Neuron (in vitro differentiated cells): ENCODE data around the gene TDRD15.
"Not testable (repeated sequence)": the region's sequence is repeated elsewhere in the genome, so short reads cannot be mapped to it uniquely, and the experiment has no call there.

ENCODE experiments used
- H2AFZ ChIP-seq: one replicate; pipeline ENCODE4 v1.6.1; 2013; ENCODE audit warnings: low read depth, mild to moderate bottlenecking, inconsistent platforms, low read length, moderate library complexity
- H3K27me3 ChIP-seq: one replicate; pipeline ENCODE4 v1.6.1; 2013; ENCODE audit warnings: low read length; ENCODE audit not compliant: insufficient read depth
- H3K36me3 ChIP-seq: one replicate; pipeline ENCODE4 v1.6.1; 2013; ENCODE audit warnings: low read length; ENCODE audit not compliant: insufficient read depth
- H3K4me1 ChIP-seq: one replicate; pipeline ENCODE4 v1.6.1; 2013; ENCODE audit warnings: low read length; ENCODE audit not compliant: insufficient read depth
- H3K4me3 ChIP-seq: 2 replicates; pipeline ENCODE4 v1.5.1; 2013; ENCODE audit warnings: mild to moderate bottlenecking, low read length, moderate library complexity
- H3K9me3 ChIP-seq: one replicate; pipeline ENCODE4 v1.6.1; 2013; ENCODE audit warnings: low read length

TDRD15 gene

DNA sequence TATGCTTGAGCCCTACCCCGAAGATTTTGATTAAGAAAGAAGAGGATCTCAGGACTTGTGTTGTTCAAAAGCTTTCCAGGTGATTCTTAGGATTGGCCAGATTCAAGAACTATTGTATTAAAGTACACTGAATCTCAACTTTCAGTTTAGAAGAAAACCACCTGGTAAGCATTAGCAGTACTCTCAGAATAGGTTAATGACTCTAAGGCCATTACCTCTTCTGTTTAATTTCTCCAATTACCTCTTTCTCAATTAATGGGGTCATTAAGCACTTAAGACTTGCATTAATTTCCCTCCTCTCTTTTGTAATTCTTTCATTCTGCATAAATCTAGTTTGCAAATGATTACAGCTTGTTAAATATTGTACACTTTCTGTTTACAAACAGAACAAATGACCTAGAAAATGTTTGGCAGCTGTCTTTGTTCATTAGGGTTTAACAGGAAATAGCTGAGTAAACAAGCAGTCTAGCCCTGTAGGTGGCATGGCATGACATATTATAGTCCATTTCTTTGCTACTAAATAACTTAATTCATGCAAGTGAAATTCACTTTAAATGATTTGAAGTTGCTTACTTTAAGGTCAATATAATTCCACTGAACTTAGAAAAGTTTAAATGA, 20.4 kb upstream of the TDRD15 start:
- H3K36me3 ChIP-seq, result no peaks in the 10 kb centered on the region
- H3K4me1 ChIP-seq, result no peaks in the 10 kb centered on the region
- no peaks in the 10 kb centered on the region for H3K27me3 ChIP-seq
- H2AFZ ChIP-seq, result no peak overlapping the region
- H3K9me3 ChIP-seq, result no peaks in the 10 kb centered on the region
- no peak overlapping the region for H3K4me3 ChIP-seq

DNA sequence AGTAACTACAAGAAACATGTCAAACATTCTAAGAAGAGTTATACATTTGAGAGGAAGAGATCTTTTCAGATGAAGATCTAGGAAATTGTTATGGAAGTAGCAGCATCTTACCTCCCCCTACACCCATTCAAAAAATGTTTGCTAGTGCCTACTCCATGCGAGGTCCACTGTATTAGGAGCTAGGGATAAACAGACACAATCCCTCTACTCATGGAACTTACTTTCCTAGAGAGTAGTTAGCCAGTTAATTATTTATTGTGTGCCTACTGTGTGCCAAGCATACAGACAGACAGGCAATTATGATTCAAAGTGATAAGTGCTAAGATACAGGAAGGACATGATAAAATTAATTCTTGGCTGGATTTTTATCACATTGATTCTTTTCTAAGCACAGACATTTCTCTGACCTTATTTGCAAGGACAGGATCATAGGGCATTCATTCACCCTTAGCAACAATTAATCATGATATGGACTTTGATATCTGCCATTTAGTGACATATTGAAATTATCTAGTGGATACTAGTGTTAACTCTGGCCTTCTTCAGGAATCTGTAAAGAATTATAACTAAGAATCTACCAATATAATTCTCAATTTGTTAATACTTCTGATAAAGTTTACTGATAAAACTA, 19.6 kb upstream of the TDRD15 start:
- Histone ChIP-seq H3K36me3 (no peaks in the 10 kb centered on the region), H3K4me3 (no peak overlapping the region), H3K27me3 (no peaks in the 10 kb centered on the region), H2AFZ (no peak overlapping the region), H3K9me3 (no peaks in the 10 kb centered on the region), H3K4me1 (no peaks in the 10 kb centered on the region)

DNA sequence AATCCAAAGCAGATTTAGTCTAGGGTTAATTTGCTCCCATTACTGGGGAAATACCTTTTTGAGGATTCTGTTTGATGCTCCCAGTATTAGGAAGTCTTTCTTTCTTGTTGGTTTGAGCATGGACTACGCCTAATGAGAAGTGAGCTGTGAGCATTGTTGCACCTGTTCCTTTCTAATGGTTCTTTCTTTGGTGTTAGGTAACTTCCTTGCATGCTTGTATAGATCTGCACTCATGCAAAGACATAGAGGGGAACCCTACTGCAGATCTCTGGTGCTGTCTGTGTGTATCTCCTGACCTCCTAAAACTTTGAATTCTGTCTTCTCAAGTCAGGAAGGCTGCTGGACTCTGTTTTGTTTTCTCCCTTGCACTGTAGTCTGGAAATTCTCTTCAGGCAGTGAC, 12.8 kb upstream of the TDRD15 start:
- Histone ChIP-seq H3K36me3 (no peaks in the 10 kb centered on the region), H2AFZ (no peak overlapping the region), H3K4me1 (no peaks in the 10 kb centered on the region), H3K27me3 (no peaks in the 10 kb centered on the region), H3K9me3 (no peaks in the 10 kb centered on the region), H3K4me3 (no peak overlapping the region)

DNA sequence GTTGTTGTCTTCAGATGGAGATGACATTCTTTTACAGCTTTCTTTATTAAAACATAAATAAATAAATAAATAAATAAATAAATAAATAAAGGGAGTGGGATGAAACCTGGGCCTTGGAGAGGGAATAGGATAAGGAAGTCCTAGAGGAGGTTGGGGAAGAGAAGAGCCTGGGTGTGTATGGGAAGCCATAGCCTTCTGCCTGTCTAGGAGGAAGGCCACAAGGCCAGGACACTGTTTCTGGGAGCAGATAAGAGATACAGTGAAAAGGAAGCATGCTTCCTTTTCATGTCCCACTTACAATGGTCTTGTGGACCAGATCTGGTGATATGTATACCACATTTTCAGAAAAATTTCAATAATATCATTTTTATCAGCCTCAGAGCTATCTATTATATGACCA, 6.1 kb upstream of the TDRD15 start:
- no peak overlapping the region for H3K4me3 ChIP-seq
- H2AFZ ChIP-seq, result no peak overlapping the region
- H3K9me3 ChIP-seq, result no peaks in the 10 kb centered on the region
- H3K36me3 ChIP-seq, result no peaks in the 10 kb centered on the region
- H3K4me1 ChIP-seq, result no peaks in the 10 kb centered on the region
- no peaks in the 10 kb centered on the region for H3K27me3 ChIP-seq

DNA sequence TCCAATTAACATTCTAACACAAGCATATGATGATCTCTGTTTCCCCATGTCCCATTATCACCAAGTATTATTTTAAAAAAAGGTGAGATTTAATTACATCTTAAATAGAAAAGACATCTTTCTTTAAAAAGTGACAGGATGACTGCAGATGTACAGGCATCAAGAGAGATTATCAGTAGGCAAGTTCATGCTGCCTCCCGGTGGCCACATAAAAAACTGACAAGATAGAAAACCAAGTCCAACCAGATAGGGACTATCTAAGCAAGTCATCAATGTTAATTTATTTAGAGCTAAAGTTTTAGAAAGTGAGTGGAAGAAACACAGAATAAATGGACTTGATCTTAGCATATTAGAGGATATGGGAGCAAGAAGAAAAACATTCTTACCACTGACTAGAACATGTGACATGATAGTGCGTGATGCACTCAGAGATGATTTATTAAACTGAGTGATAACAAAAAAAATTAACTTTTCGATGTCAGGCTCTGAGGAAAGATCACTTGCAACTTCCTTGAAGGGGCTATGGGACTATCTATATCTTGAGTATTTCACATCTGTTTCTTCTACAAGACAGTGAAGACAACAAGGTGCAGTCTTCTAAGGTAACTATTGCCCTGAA, 5.4 kb upstream of the TDRD15 start:
- H3K36me3 ChIP-seq, result no peaks in the 10 kb centered on the region
- no peaks in the 10 kb centered on the region for H3K4me1 ChIP-seq
- H3K27me3 ChIP-seq, result no peaks in the 10 kb centered on the region
- no peaks in the 10 kb centered on the region for H3K9me3 ChIP-seq
- no peak overlapping the region for H2AFZ ChIP-seq
- no peak overlapping the region for H3K4me3 ChIP-seq

DNA sequence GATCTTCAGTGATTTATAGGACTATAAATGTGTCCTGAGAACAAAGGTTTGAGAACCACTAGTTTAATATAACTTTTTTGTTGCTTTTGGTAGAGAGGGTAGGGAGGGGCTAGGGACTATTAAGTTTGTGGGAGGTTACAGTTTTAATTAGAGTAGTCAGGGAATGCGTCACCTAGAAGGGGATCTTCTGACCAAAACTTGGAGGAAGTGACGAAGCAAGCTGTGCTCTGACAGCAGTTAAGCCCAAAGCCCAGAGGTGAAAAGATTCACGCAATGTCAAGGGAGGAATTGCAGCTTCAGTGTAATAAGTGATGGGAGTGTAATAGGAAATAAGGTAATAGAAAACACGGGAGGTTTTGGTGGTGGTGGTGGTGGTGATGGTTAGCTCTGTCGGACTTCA, 8.1 kb downstream of the TDRD15 start:
- Histone ChIP-seq H3K36me3 (no peaks in the 10 kb centered on the region), H3K9me3 (no peaks in the 10 kb centered on the region), H2AFZ (no peak overlapping the region), H3K27me3 (no peaks in the 10 kb centered on the region), H3K4me3 (no peak overlapping the region), H3K4me1 (no peaks in the 10 kb centered on the region)

DNA sequence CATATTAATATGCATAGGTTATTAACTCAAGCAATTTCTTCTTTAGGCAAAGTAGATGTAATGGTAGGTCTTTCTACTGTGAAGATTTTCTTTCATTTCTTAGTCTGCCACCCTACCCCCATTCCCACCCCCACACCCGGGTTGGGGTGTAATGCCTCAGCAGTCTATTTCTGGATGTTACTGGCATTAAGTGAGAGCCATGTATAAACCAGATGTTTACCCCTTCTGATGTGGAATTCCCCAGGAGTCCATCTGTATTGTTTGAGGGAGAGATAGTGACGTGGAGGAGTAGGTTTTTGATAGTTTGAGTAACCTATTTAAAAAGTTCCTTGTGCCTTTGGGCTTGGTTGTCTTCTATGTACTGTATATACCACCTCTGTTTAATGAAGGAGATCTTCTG, 11.8 kb downstream of the TDRD15 start:
- H2AFZ ChIP-seq, result no peak overlapping the region
- no peak overlapping the region for H3K4me3 ChIP-seq
- H3K36me3 ChIP-seq, result no peaks in the 10 kb centered on the region
- H3K4me1 ChIP-seq, result no peaks in the 10 kb centered on the region
- H3K9me3 ChIP-seq, result no peaks in the 10 kb centered on the region
- H3K27me3 ChIP-seq, result no peaks in the 10 kb centered on the region

DNA sequence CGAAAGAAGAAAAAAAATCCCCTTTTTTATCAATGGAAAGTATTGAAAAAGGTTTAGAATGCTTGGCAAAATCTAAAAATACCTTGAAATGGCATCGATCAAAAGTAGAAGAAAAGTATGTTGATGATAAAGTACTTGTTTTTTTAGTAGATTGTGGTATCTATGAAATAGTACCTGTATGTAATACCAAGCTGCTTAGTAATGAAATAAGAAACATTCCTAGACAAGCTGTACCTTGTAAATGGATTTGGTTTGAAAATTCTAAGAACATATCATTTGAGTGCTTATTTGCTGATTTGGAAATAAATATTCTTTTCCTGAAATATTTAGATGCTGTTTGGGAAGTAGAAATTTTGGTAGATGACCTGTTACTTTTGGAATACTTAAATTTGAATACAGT, 18.4 kb downstream of the TDRD15 start:
- no peaks in the 10 kb centered on the region for H3K4me1 ChIP-seq
- no peaks in the 10 kb centered on the region for H3K36me3 ChIP-seq
- no peak overlapping the region for H2AFZ ChIP-seq
- H3K4me3 ChIP-seq, result no peak overlapping the region
- no peaks in the 10 kb centered on the region for H3K9me3 ChIP-seq
- no peaks in the 10 kb centered on the region for H3K27me3 ChIP-seq

DNA sequence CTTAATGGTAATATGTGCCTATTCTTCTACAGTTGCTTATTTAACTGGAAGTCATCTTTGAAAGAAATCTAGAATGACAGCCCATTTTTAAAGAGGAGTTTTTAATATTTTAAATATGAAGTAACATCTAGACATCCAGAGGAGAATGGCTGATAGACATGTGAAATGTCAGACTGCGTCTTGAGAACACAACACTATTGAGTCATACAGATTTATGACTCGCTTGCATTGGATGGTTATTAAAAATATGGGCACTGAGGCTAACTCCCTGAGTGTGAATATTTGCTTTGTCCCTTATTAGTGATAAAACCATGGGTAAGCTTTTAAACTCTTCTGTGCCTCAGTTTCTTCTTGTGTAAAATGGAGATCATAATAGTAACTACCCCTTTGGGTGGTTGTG, 22.9 kb downstream of the TDRD15 start:
- Histone ChIP-seq H2AFZ (no peak overlapping the region), H3K4me1 (no peaks in the 10 kb centered on the region), H3K36me3 (no peaks in the 10 kb centered on the region), H3K4me3 (no peak overlapping the region), H3K27me3 (no peaks in the 10 kb centered on the region), H3K9me3 (no peaks in the 10 kb centered on the region)

DNA sequence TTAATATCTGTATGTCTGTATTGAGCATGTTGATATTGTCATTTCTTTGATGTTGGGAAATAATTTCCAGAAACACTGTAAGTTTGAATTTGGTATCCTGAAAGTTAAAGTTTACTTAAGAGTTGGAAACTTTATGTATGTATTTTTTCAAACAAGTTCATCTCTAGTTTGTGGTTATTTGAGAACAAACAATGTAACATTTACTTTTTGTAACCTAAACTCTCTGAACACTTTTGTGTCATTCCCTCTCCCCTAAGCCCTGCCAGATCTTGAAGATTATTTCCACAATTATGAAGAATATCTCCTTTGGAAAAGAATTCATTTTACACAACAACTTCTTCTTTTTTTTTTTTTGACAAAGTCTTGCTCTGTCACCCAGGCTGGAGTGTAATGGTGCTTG, 24.9 kb downstream of the TDRD15 start:
- Histone ChIP-seq H3K36me3 (no peaks in the 10 kb centered on the region), H3K4me3 (no peak overlapping the region), H3K27me3 (no peaks in the 10 kb centered on the region), H2AFZ (no peak overlapping the region), H3K4me1 (no peaks in the 10 kb centered on the region), H3K9me3 (no peaks in the 10 kb centered on the region)

DNA sequence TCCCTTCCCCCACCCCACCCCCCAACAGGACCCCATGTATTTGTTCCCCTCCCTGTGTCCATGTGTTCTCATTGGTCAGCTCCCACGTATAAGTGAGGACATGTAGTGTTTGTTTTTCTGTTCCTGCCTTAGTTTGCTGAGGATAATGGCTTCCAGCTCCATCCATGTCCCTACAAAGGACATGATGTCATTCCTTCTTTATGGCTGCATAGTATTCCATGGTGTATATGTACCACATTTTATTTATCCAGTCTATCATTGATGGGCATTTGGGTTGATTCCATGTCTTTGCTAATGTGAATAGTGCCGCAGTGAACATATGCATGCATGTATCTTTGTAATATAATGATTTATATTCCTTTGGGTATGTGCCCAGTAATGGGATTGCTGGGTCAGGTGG, 27.5 kb downstream of the TDRD15 start:
- not testable (repeated sequence) for H3K36me3 ChIP-seq, H3K4me1 ChIP-seq, H3K9me3 ChIP-seq, H3K4me3 ChIP-seq, H3K27me3 ChIP-seq, H2AFZ ChIP-seq

DNA sequence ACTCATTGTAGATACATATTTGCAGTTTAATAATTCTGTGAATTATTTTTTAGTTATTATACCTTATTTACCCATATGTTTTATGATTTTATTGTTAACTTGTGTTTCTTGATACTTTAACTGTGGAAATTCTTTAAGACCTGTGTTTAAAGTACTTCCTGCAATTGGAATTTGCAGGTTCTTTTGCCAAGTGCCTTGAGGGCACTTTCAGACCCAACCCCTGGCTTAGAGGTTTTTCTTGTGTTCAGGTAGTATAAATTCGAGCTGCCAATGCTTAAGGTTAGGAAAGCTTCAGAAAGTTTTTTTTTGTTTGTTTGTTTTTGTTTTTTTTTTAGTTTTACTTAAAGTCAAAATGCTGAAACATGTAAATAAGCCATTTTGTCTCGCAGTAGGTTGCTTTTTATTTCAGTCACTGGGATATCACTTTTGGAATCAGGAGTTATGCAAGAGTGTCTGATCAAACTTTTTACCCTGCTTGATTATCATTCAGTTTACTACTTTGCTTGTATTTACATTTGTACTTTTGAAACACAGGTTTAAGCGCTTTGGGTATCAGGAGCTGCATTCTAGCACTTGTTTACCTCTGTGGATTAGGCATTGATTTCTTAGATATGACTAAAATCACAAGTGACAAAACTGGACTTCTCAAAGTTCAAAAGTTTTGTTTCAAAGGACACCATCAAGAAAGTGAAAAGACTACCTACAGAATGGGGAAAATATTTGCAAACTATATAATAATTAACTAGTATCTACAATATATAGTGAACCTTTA, 31.8 kb downstream of the TDRD15 start:
- H3K9me3 ChIP-seq, result no peaks in the 10 kb centered on the region
- H2AFZ ChIP-seq, result no peak overlapping the region
- H3K4me1 ChIP-seq, result no peaks in the 10 kb centered on the region
- H3K4me3 ChIP-seq, result no peak overlapping the region
- peaks cover 3% of the 10 kb centered on the region for H3K27me3 ChIP-seq
- no peaks in the 10 kb centered on the region for H3K36me3 ChIP-seq

DNA sequence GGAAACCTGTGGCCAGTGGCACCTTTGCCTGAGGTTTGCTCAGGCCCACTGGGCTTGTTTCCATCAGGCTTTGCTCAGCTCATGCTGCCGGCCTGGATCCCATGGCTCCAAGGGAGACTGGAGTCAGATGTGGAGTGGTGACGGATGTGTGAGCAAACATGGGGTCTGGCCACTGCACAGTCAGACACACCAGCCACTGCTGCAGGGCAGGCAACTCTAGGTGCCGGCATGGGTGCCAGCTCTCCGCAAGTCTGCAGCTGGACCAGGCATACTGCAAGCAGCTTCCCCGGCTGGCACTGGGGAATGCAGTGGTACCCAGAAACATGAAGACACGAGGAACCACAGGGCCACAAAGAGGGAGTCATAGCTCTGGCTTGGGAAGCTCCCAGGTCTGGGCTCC, 37.4 kb downstream of the TDRD15 start:
- H3K4me1 ChIP-seq, result no peaks in the 10 kb centered on the region
- no peaks in the 10 kb centered on the region for H3K9me3 ChIP-seq
- no peak overlapping the region for H3K4me3 ChIP-seq
- H2AFZ ChIP-seq, result no peak overlapping the region
- no peaks in the 10 kb centered on the region for H3K36me3 ChIP-seq
- peaks cover 3% of the 10 kb centered on the region for H3K27me3 ChIP-seq
